Neural cell (in vitro differentiated cells): ENCODE measurements around the gene PRELID1. TPM values are rescaled to one million over a fixed set of nuclear protein-coding genes. Genes with fewer than 3 reads are reported as not detected.

ENCODE experiments used
- H2AFZ ChIP-seq: fragments of 200-600, 300-800 bp; sonication (generic), shearing (Covaris generic); 2 replicates; pipeline ENCODE4 v1.6.0; 2014; ENCODE audit warnings: low read depth, mild to moderate bottlenecking, antibody characterized with exemption, low read length, moderate library complexity
- H3F3A ChIP-seq: fragments of 200-600 bp; shearing (Covaris generic); 2 replicates; pipeline ENCODE4 v1.6.1; 2016; ENCODE audit warnings: mild to moderate bottlenecking, moderate library complexity, mixed read lengths, antibody characterized with exemption, low read length; ENCODE audit not compliant: insufficient read depth, poor library complexity, severe bottlenecking
- H3K27ac ChIP-seq: fragments of 200-600, 300-800 bp; sonication (generic), shearing (Covaris generic); 2 replicates; pipeline ENCODE4 v1.5.1; 2014; ENCODE audit warnings: mild to moderate bottlenecking, low read length, moderate library complexity
- H3K27me3 ChIP-seq: fragments of 300-800, 200-600 bp; sonication (generic), shearing (Covaris generic); 2 replicates; pipeline ENCODE4 v1.6.0; 2014; ENCODE audit warnings: mild to moderate bottlenecking, low read depth, low read length, moderate library complexity; ENCODE audit not compliant: insufficient read depth
- H3K36me3 ChIP-seq: fragments of 300-800, 200-600 bp; sonication (generic), shearing (Covaris generic); 2 replicates; pipeline ENCODE4 v1.5.1; 2014; ENCODE audit warnings: mild to moderate bottlenecking, antibody characterized with exemption, low read length, moderate library complexity; ENCODE audit not compliant: insufficient read depth
- H3K4me2 ChIP-seq: fragments of 300-800, 200-600 bp; sonication (generic), shearing (Covaris generic); 2 replicates; pipeline ENCODE4 v1.6.0; 2014; ENCODE audit warnings: mild to moderate bottlenecking, low read length
- H3K4me3 ChIP-seq: fragments of 300-800, 200-600 bp; sonication (generic), shearing (Covaris generic); 2 replicates; pipeline ENCODE4 v1.5.1; 2014; ENCODE audit warnings: mild to moderate bottlenecking, low read length, moderate library complexity
- H3K79me2 ChIP-seq: fragments of 200-600 bp; shearing (Covaris generic); replicated peaks from 2 replicates; pipeline ENCODE4 v1.6.0; 2014; ENCODE audit warnings: mild to moderate bottlenecking, low read length, moderate library complexity; ENCODE audit not compliant: insufficient read depth
- H3K9ac ChIP-seq: fragments of 300-800, 200-600 bp; sonication (generic), shearing (Covaris generic); 2 replicates; pipeline ENCODE4 v1.6.1; 2016; ENCODE audit warnings: mild to moderate bottlenecking, low read length, mixed read lengths
- H3K9me2 ChIP-seq: fragments of 200-600 bp; shearing (Covaris generic); 2 replicates; pipeline ENCODE4 v1.6.1; 2016; ENCODE audit warnings: mild to moderate bottlenecking, low read length, mixed read lengths; ENCODE audit not compliant: insufficient read depth
- H3K9me3 ChIP-seq: fragments of 200-600, 300-800 bp; sonication (generic), shearing (Covaris generic); 2 replicates; pipeline ENCODE4 v1.6.1; 2016; ENCODE audit warnings: mild to moderate bottlenecking, mixed run types, low read length, moderate library complexity, mixed read lengths
- H4K20me1 ChIP-seq: fragments of 200-600 bp; shearing (Covaris generic); 2 replicates; pipeline ENCODE4 v1.6.1; 2016; ENCODE audit warnings: mild to moderate bottlenecking, mixed run types; ENCODE audit not compliant: insufficient read depth
- EP300 ChIP-seq: fragments of 450-650 bp; conservative IDR thresholded peaks from 2 replicates; pipeline ENCODE4 v1.6.1; 2014; ENCODE audit warnings: antibody characterized with exemption, mild to moderate bottlenecking, moderate library complexity; ENCODE audit not compliant: poor library complexity, severe bottlenecking
- EZH2 ChIP-seq: fragments of 200-600, 300-800 bp; shearing (Covaris generic), sonication (generic); IDR thresholded peaks from 2 replicates; pipeline ENCODE4 v1.6.1; 2014; ENCODE audit warnings: antibody characterized with exemption, low read length, borderline replicate concordance, mild to moderate bottlenecking; ENCODE audit not compliant: insufficient read depth, poor library complexity, severe bottlenecking
- MXI1 ChIP-seq: fragments of 450-650 bp; conservative IDR thresholded peaks from 2 replicates; pipeline ENCODE4 v1.6.1; 2014; ENCODE audit warnings: antibody characterized with exemption, mild to moderate bottlenecking; ENCODE audit not compliant: poor library complexity, severe bottlenecking
- POLR2AphosphoS5 ChIP-seq: IDR thresholded peaks from 2 replicates; pipeline ENCODE4 v1.6.1; 2012
- RAD21 ChIP-seq: fragments of 450-650 bp; conservative IDR thresholded peaks from 2 replicates; pipeline ENCODE4 v1.6.1; 2014; ENCODE audit warnings: antibody characterized with exemption, mild to moderate bottlenecking, moderate library complexity
- REST ChIP-seq: IDR thresholded peaks from 2 replicates; pipeline ENCODE4 v1.6.1; 2012; ENCODE audit warnings: borderline replicate concordance
- SMC3 ChIP-seq: fragments of 450-650 bp; conservative IDR thresholded peaks from 2 replicates; pipeline ENCODE4 v1.6.1; 2014; ENCODE audit warnings: antibody characterized with exemption, mild to moderate bottlenecking, moderate library complexity; ENCODE audit not compliant: poor library complexity
- TAF1 ChIP-seq: IDR thresholded peaks from 2 replicates; pipeline ENCODE4 v1.6.1; 2012; ENCODE audit warnings: low read depth
- polyA plus RNA-seq: library from polyadenylated mRNA; depleted of rRNA; stranded (reverse); fragments of >200 nt; gene quantifications from 2 replicates; pipeline ENCODE4 v1.2.3, GENCODE V29; 2014
- TF ChIP-seq, protein P1 (sequence below): fragments of 450-650 bp; IDR thresholded peaks from 2 replicates; pipeline ENCODE4 v1.5.1; 2014; ENCODE audit warnings: antibody characterized with exemption, mild to moderate bottlenecking, moderate library complexity; ENCODE audit not compliant: poor library complexity, severe bottlenecking

PRELID1 gene
- polyA plus RNA-seq, 1 donor from 2014 or later = 133 TPM

GRCh38 chr5:177296581-177296980 lies 7.0 kb upstream of the PRELID1 start:
- no peak overlapping the region for H3K27ac ChIP-seq
- H3K9me2 ChIP-seq = no peaks in the 10 kb centered on the region

GRCh38 chr5:177297922-177298321 lies 5.7 kb upstream of the PRELID1 start:
- no peak overlapping the region for H3K4me3 ChIP-seq
- H3K9me3 ChIP-seq = no peaks in the 10 kb centered on the region
- H4K20me1 ChIP-seq = no peaks in the 10 kb centered on the region
- no peaks in the 10 kb centered on the region for H3K36me3 ChIP-seq
- no peak overlapping the region for H3K27ac ChIP-seq
- H2AFZ ChIP-seq = no peak overlapping the region
- H3K27me3 ChIP-seq = no peaks in the 10 kb centered on the region
- no peak overlapping the region for H3K9ac ChIP-seq
- no peaks in the 10 kb centered on the region for H3F3A ChIP-seq
- H3K9me2 ChIP-seq = no peaks in the 10 kb centered on the region
- peaks cover 3% of the 10 kb centered on the region for H3K79me2 ChIP-seq
- H3K4me2 ChIP-seq = no peak overlapping the region
- TF ChIP-seq MXI1 = no peak
- no peak for TF ChIP-seq SMC3
- no peak for TF ChIP-seq TAF1
- TF ChIP-seq EZH2 = no peak
- no peak for TF ChIP-seq RAD21
- TF ChIP-seq, protein P1, sequence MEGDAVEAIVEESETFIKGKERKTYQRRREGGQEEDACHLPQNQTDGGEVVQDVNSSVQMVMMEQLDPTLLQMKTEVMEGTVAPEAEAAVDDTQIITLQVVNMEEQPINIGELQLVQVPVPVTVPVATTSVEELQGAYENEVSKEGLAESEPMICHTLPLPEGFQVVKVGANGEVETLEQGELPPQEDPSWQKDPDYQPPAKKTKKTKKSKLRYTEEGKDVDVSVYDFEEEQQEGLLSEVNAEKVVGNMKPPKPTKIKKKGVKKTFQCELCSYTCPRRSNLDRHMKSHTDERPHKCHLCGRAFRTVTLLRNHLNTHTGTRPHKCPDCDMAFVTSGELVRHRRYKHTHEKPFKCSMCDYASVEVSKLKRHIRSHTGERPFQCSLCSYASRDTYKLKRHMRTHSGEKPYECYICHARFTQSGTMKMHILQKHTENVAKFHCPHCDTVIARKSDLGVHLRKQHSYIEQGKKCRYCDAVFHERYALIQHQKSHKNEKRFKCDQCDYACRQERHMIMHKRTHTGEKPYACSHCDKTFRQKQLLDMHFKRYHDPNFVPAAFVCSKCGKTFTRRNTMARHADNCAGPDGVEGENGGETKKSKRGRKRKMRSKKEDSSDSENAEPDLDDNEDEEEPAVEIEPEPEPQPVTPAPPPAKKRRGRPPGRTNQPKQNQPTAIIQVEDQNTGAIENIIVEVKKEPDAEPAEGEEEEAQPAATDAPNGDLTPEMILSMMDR = no peak
- no peak for TF ChIP-seq REST
- TF ChIP-seq EP300 = no peak

More at GRCh38 chr5:177296581-177296980, 7.0 kb upstream of the PRELID1 start:
- no peak for TF ChIP-seq REST
- TF ChIP-seq EZH2 = no peak
- TF ChIP-seq MXI1 = no peak
- no peak for TF ChIP-seq TAF1
- no peak for TF ChIP-seq RAD21
- no peak for TF ChIP-seq EP300
- no peak for TF ChIP-seq SMC3
- TF ChIP-seq, protein P1 = no peak
- no peak for TF ChIP-seq POLR2AphosphoS5
- Histone ChIP-seq H4K20me1 (no peaks in the 10 kb centered on the region), H3K36me3 (no peaks in the 10 kb centered on the region), H3K4me2 (no peak overlapping the region), H3F3A (no peaks in the 10 kb centered on the region), H3K4me3 (no peak overlapping the region), H2AFZ (no peak overlapping the region), H3K79me2 (no peaks in the 10 kb centered on the region), H3K9me3 (no peaks in the 10 kb centered on the region), H3K27me3 (no peaks in the 10 kb centered on the region), H3K9ac (no peak overlapping the region)
